Measurements from ENCODE around the gene NANP.
"Not testable (repeated sequence)": the region's sequence is repeated elsewhere in the genome, so short reads cannot be mapped to it uniquely, and the experiment has no call there.

Gene NANP, protein sequence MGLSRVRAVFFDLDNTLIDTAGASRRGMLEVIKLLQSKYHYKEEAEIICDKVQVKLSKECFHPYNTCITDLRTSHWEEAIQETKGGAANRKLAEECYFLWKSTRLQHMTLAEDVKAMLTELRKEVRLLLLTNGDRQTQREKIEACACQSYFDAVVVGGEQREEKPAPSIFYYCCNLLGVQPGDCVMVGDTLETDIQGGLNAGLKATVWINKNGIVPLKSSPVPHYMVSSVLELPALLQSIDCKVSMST

DNA sequence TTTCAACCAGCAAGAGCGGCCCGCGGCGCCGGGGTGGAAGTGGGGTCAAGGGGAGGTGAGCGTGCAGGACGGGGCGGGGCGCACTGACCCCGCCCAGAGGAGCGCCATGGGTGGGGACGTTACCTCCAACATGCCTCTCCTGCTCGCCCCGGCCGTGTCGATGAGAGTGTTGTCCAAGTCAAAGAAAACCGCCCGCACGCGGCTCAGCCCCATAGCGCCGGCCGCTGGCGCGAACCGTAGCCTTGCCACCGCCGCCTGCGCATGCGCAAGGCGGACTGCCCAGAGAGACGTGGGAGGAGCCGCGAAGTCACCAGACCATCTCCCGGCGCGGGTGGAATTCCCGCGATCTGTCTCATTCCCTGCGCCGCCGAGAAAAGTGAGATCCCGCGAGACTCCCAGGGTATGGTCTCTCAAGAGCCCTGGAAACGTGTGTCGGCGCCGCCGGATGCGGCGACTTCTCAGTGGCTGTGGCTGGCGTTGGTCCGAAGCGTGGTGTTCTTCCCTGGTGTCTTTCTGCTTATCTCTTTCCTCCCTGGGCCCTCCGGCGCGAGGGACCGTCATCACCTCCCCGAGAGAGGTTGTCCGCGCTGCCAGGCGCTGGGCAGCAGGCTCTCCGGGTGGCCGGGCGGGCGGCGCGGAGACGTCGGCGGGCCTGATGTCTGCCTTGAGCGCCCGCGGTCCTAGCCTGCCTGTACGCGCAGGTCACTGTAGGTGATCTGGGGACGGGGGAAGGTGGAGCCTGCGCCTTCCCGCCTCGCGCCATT, at the start of gene NANP:
TSS of gene NANP (minus strand) at position 279 of the 764 bp plus-strand sequence. CDS start at position 213, 66 bp downstream.
- DNase-seq (ENCODE audit: low read depth in 2 of 2), result peak; percentile 62 to 69

DNA sequence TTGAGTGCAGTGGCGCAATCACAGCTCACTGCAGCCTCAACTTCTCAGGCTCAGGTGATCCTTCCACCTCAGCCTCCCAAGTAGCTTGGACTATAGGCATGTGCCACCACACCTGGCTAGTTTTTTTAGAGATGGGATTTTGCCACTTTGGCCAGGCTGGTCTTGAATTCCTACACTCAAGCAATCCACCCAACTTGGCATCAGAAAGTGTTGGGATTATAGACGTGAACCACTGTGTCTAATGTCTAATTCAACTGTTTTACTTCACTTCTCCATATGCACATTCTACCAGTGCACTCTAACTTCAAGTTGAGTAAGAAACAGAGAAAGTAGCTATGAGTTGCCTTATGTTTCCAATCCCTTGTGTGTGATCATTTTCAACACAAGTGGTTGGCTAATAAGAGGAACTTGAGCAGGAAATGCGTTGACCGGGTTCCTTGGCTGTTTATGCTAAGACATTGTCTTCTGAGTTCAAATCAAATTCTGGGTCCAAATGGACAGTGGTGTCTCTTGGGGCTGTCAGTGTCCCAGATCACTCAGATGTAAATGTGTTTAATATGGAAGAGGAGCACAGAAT, 48.9 kb upstream of the NANP start:
- DNase-seq (ENCODE audit: low read depth in 2 of 2), result no peak

DNA sequence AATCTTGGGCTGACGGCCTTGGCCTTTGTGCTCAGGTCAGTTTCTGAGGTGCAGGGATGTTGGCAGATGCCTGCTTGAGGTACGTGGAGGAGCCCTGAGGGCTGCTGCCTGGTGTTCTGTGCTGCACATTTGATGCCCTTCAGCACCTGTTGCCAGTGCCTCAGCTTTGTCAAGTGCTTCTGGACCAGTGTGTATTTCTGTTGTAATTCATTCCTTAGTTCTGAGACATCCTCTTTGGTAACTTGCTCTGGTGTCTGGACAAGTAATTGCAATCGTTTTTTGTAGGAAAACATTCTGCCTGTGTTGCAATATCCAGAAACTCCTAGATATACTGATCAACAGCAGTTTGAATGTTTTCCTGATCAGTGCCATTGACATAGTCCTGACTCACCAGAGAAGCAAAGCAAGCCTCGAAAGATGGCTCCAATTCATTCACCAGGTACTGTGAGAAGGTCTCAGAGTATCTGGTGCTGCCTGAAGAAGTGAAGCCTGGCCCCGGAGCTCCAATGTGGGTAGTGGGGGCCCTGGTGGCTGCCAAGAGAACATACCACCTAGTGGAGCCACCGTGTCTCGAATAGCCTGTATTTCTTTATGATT, 46.1 kb upstream of the NANP start:
- no peak for DNase-seq (ENCODE audit: low read depth in 2 of 2)

DNA sequence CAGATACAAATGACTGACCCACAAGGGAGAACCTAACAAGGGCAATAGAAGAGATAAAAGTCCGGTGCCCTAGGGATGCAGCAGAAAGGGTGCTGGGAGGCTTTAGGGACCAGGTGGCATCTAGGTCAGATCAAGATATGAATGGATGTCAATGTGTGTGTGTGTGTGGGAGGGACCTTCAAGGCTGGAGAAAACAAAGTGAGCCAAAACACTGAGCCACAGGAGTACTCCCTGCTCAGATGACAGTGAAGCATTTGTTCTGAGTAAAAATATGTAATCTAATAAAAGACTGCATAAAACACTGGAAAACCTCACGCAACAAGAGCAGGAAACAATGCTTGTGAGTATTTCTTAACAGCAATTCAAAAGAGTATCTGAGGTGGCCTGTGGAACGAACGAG, 44.6 kb upstream of the NANP start:
- DNase-seq (ENCODE audit: low read depth in 2 of 2), result no peak

DNA sequence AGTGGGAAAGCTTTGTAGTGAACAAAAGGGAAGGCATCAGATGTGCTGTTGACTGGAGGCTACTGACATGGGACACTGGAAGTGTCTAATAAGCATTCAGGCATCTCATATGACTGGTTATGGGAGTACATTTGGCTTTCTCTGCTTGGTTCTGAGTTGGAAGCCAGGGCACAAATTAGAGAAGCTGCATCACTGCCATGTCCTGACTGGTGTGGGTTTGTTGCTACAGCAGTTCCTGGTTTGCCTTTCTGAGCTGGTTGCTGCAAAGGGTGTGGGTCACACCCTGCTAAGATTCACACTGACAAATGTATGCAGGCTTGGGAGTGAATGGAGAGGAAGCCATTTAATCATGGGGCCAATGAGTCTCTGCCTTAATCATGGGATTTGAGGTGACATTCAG, 36.2 kb upstream of the NANP start:
- DNase-seq (ENCODE audit: low read depth in 2 of 2), result no peak

DNA sequence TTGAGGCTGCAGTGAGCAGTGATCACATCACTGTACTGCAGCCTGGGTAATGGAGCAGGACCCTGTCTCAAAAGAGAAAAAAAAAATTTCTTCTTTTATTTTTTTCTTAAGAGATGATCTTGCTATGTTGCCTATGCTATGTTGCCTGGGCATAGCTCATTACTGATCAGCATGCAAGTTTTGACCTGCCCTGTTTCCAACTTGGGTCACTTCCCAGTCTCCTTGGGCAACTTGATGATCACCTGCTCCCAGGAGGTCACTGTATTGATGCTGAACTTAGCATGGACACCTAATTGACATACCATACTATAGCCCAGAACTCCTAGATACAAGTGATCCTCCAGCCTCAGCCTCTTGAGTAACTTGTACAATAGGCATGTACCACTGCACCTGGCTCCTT, 30.7 kb upstream of the NANP start:
- no peak for DNase-seq (ENCODE audit: low read depth in 2 of 2)

DNA sequence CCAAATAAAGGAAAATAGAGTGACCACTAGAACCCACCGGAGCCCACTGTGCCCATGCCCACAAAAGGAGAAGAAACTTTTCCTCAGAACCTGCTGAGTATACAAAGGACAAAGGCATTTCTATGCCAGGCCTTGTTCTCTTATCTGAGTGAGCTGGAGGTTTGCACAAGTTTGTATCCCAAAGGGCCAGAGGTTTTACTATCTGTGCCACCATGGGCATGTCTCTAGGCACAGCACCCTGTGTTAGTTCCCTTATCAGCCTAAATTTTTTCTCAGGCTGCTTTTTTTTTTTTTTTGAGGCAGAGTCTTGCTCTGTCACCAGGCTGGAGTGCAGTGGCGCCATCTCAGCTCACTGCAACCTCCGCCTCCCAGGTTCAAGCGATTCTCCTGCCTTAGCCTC, 29.1 kb upstream of the NANP start:
- not testable (repeated sequence) for DNase-seq (ENCODE audit: low read depth in 2 of 2)

DNA sequence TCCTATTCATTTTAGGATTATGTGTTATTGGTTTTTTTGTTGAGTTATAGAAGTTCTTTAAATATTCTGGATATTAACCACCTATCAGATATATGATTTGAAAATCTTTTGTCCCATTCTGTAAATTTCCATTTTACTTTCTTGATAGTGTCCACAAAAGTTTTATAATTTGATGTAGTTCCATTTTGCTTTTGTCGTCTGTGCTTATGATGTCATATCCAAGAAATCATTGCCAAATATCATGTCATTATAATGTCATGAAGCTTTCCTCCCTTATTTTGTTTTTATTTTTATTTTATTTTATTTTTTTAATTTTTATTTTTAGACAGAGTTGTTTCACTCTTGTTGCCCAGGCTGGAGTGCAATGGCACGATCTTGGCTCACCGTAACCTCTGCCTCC, 21.0 kb upstream of the NANP start:
- DNase-seq (ENCODE audit: low read depth in 2 of 2), result no peak

DNA sequence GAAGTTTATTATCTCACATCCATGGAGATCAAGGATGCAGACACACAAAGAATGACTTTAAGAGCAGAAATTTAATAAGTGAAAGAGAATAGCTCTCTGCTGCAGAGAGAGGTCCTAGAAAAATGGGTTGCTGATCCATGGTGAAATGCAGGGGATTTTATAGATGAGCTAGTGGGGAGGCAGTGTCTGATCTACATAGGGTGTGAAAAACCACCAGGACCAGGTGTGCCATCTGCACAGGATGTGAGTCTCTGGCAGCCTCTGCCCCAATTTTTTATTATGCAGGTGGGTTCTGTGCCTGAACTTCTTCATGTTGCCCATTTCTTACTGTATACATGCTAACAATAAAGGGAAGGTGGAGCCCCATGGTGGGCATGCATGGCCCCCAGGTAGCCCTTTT, 19.9 kb upstream of the NANP start:
- DNase-seq (ENCODE audit: low read depth in 2 of 2), result no peak

DNA sequence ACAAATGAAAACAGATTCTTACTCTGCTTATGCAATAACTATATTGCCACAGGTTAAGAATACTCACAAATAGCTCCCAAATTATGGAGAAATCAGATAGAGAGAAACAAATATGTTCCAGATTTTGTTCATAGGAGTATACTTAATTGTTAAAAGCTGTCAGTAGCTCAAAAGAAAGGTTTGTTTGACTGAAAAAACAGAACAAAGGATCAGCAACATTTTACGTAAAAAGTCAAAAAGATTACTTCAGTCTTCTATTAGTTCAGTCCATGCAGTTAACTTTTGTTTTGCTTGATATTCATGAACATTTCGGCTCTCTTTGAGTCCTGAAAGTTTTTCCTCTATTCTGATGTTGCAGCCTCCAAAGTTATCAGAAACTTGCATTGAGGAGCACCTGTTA, 13.4 kb upstream of the NANP start:
- DNase-seq (ENCODE audit: low read depth in 2 of 2), result no peak

DNA sequence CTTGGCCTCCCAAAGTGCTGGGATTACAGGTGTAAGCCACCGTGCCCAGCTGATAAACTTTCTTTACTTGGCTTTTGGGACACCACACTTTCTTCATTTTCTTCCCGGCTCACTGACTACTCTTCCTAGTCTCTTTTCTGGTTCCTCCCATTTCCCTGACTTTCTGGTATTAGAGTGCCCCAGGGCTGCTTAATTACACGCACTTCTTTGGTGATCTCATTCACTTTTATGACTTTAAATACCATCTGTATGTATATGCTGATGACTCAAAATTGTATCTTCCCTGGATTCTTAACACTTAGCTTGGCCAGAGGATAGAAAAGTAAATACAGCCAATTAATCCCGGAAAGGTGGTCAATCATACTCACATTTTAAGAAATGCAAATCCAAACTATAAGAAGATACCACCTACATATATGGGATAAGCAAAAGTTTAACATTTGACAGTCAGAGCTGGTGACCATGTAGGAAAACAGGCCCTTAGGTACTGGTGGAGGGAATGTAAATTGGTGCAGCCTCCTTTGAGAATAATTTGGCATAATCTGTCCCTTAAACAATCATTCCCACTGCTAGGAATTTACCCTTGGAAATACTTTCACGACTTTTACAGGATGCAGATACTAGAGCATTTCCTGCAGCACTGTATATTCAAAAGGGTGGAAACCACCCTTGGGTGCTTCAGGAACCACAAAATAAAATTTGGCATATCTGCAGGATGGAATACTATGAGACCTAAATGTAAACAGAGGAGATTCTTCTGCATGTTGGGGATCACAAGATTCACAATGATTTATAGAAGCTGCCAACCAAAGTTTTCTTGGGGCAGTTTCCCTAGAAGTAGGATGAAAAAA, 9.4 kb upstream of the NANP start:
- DNase-seq (ENCODE audit: low read depth in 2 of 2), result no peak

DNA sequence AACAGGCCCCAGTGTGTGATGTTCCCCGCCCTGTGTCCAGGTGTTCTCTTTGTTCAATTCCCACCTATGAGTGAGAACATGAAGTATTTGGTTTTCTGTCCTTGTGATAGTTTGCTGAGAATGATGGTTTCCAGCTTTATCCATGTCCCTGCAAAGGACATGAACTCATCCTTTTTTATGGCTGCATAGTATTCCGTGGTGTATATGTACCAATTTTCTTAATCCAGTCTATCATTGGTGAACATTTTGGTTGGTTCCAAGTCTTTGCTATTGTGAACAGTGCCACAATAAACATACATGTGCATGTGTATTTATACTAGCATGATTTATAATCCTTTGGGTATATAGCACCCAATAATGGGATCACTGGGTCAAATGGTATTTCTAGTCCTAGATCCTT, 6.8 kb upstream of the NANP start:
- DNase-seq (ENCODE audit: low read depth in 2 of 2), result not testable (repeated sequence)

DNA sequence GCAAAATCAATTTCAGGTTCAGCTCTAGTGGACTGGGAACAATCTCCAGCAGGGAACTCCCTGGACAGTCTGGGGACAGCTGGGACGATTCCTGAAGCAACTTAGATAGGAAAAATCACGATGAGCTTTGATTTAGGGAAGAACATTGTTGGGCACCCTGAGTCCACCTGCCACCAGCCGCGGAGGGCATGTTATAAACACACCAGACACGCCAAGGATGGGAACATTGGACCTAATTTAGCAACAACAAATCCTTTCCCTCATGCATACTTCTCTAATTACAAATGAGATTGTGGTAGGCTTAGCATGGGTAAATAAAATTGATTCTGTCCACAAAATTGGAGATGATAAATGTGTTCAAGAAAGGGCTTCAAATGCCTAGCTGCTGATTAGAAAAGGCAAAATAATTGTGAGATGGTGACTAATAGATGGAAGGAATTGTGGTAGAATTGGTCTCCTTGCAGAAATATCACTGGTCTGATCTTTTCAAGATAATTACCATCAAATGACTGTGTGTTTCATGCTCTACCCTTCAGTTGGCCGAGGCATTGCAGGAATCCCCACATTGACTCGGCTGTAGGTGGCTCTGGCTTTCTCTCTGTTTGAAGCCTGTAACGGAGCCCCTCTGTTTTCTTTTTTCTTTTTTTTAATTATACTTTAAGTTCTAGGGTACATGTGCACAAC, 6.1 kb upstream of the NANP start:
- DNase-seq (ENCODE audit: low read depth in 2 of 2), result no peak

DNA sequence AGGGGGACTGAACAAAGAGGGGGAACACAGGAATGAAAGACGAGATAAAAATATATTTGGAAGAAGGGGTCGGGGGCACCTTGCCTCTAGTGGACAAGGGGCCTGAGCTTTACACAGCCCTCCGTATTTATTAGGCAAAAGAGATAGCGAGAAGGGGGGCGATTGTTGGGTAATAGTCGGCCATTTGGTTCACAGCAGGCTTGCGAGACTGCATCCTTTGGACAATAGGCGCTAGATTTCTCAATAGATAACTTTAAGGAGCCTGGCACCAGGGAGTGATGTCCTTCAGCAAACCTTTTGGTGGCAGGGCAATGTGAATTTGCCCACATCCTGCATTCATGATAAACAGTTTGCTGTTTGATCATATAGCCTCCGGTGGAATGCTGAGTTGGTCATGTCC, 3.0 kb upstream of the NANP start:
- DNase-seq (ENCODE audit: low read depth in 2 of 2), result no peak

DNA sequence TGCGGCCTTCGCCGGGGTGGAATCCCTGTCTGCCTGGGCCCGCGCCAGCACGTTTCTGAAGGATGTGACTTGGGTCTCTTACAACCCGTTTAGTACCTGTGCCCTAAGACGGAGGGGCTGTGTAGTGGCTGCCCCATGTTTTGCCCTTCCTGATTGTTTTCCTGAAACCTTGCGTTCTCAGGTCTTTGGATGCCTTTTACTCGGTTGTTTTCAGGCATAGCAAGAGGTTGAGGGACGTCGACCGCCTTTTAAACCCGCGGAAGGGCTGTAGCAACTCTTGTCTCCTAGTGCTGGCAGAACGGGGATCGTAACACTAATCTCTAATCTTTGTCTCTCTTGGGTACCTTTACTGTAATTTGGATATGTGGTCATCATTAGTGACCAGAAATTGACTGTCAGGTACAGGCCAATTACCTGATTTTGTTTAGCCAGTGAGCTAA, 706 bp upstream of the NANP start:
- no peak for DNase-seq (ENCODE audit: low read depth in 2 of 2)

DNA sequence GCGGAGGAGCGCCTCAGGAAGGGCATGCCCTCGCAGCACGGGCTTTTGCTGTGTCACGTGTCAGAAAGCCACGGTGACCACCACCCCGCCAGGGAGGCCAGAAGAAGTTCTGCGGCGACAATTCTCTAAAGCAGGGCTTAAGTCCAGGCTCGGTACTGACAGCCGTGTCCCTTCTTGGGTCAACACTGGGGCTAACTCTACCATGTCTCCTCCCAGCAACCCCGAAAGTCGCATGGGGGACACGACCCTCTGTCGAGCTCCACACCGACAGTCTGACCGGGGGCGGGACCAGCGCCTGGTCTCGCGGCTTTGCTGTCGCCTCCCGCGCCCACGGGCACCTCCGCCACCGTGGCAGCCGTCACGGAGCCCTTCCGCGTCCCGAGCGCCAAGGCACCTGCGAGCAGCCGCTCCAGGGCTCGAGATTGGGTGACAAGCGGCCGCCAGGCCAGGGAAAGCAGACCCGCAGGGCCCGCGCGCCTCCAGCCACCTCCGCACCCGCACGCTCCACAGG, 534 bp downstream of the NANP start:
- peak in 1 of 2 donors; percentile 9 for DNase-seq (ENCODE audit: low read depth in 2 of 2)

DNA sequence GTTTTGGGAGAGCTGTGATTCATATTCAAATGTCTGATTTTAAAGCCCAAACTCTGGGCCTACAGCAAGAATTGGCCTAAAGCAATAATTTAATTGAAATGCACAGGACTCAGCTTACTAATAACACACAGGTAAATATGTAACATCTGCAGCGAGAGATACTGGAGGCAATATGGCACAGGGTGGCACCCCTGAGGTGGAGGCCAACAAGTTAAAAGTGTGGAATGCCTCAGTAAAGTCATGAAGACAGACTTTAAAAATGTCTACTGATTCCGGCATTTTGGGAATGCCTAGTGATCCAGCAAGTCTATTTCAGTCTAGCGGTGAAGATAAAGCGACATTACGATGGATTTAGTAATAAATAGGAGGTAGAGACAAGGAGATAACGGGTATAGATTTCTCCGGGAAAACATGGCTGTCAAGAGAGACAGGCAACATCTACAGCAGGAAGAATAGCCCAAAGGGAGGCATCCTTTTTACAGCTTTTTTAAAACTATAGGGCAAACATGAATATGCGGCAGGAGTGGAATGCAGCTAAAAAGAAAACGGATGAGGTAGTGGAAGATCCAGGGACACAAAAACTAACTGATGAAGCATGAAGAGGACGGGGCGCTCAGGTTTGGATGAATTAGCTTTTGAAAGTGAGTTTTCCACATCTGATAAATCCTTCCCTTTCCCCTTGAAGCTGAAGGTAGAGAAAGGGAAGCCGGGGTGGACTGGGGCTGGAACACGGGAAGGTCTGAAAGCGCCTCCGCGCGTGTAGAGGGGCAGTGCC, 1.2 kb downstream of the NANP start:
- DNase-seq (ENCODE audit: low read depth in 2 of 2), result no peak

DNA sequence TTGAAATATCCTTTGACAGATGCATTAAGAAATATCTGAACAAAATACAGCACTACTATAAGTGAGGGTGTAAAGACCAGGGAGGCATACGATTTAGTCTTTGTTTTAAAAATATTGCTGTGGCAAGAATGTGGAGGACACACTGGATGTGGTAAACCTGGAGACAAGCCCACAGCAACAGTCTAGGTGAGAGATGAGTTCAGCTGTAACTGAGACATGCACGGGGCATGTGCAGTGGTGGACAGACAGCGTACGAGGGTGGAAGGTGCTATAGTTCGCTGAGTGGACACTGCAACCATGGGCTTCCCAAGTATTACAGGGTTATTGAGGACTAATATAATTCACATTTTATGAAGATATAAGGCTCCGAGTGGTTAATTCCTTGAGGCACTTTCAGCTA, 1.8 kb downstream of the NANP start:
- no peak for DNase-seq (ENCODE audit: low read depth in 2 of 2)

DNA sequence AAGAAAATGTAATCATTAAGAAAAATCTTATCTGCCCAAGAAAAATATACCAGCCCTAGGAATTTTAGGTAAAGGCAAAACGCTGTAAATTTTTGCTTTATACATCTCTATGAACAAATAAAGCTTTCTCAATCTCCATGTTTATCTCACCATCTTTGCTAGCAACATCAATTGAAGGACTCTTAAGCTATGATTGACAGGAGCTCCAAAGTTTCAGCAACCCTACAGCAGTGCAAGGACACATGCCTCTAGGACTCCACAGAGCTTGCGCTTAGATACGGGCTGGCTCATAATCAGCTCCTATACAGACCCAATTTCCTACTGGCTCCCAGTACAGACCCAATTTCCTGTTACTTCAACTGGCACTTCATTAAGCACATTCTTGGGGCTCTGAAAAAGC, 4.3 kb downstream of the NANP start:
- no peak for DNase-seq (ENCODE audit: low read depth in 2 of 2)

DNA sequence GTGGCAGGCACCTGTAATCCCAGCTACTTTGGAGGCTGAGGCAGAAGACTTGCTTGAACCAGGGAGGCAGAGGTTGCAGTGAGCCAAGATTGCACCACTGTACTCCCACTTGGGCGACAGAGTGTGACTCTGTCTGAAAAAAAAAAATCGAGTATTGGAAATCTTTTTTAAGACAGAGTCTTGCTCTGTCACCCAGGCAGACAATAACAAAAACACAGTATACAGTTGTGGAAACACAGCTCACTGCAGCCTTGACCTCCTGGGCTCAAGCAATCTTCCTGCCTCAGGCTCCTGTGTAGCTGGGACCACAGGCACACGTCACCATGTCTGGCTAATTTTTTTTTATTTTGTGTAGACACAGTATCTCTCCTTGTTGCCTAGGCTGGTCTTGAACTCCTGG, 15.0 kb downstream of the NANP start:
- no peak for DNase-seq (ENCODE audit: low read depth in 2 of 2)
